ENCODE results near the gene LUZP2. TPM values are rescaled to one million over a fixed set of nuclear protein-coding genes. Genes with fewer than 3 reads are reported as not detected.

The LUZP2 gene
- total and polyA plus RNA-seq, 2 donors (not counting 1 experiment from before 2014, with no cell fraction given) = not detected

- Histone ChIP-seq H3K27ac (ENCODE audit: low read length in 2 of 2) (no peak overlapping the region), H4K20me1 (ENCODE audit: control insufficient read depth, insufficient read depth, low read length, poor library complexity, severe bottlenecking) (no peaks in the 10 kb centered on the region), H3K4me2 (replicated peaks; ENCODE audit: low read depth, low read length, poor library complexity, severe bottlenecking) (no peak overlapping the region), H3K9me3 (ENCODE audit: control extremely low read depth in 1 of 3, control insufficient read depth in 2 of 3, insufficient read depth in 1 of 3, low read length in 2 of 3) (peaks cover 0 to 1% (median 0%) of the 10 kb centered on the region in 3 donors), H3K4me1 (ENCODE audit: control insufficient read depth in 2 of 2, insufficient read depth in 2 of 2, low read length in 2 of 2) (peaks cover 0 to 3% of the 10 kb centered on the region in 2 donors), H3K9ac (ENCODE audit: low read length) (no peak overlapping the region), H2AFZ (ENCODE audit: insufficient read depth, low read depth, low read length, poor library complexity, severe bottlenecking) (no peak overlapping the region), H3K27me3 (replicated peaks in 1 of 4; ENCODE audit: control extremely low read depth in 1 of 4, control insufficient read depth in 3 of 4, insufficient read depth in 4 of 4, low read length in 3 of 4) (no peaks in the 10 kb centered on the region), H3K79me2 (ENCODE audit: control insufficient read depth, insufficient read depth, low read length) (no peaks in the 10 kb centered on the region), H3K4me3 (ENCODE audit: control extremely low read depth in 1 of 5, extremely low read depth in 1 of 5, insufficient read depth in 1 of 5, low read depth in 2 of 5, low read length in 4 of 5) (no peak overlapping the region), H3K36me3 (replicated peaks in 1 of 2; ENCODE audit: control extremely low read depth in 1 of 2, control insufficient read depth in 1 of 2, extremely low read depth in 1 of 2, insufficient read depth in 2 of 2, low read length in 1 of 2) (no peaks in the 10 kb centered on the region)
- Mint-ChIP-seq H3K4me1 (peaks cover 3% of the 10 kb centered on the region), H3K9me3 (ENCODE audit: insufficient read depth) (peaks cover 2% of the 10 kb centered on the region), H3K27me3 (no peaks in the 10 kb centered on the region), H3K27ac (no peak overlapping the region), H3K4me3 (no peak overlapping the region)
- DNase-seq = no peak
- intact Hi-C loops (cut with micrococcal nuclease) = no loop called here
- 97% methylated on average over 2 of the region's 3 CpGs for WGBS (ENCODE audit: insufficient coverage)
- no peak for ATAC-seq (ENCODE audit: low read depth)
- POLR2A ChIA-PET = no interaction called here
- TF ChIP-seq CTCF (IDR thresholded peaks at IDR 0.05) = no peak
- TF ChIP-seq EZH2 (IDR thresholded peaks at IDR 0.05; ENCODE audit: borderline replicate concordance, insufficient read depth, low read depth, low read length, poor library complexity, severe bottlenecking) = no peak
- CTCF ChIA-PET = no interaction called here
Measured at GRCh38 chr11:24759742-24760141, 262.9 kb downstream of the LUZP2 start.

- no peak for DNase-seq
- H3K36me3 ChIP-seq (replicated peaks in 1 of 2; ENCODE audit: control extremely low read depth in 1 of 2, control insufficient read depth in 1 of 2, extremely low read depth in 1 of 2, insufficient read depth in 2 of 2, low read length in 1 of 2) = no peaks in the 10 kb centered on the region
- peaks cover 3% of the 10 kb centered on the region for H3K4me1 Mint-ChIP-seq
Measured at GRCh38 chr11:24760681-24761080, 263.8 kb downstream of the LUZP2 start.

More at GRCh38 chr11:24760681-24761080, 263.8 kb downstream of the LUZP2 start:
- POLR2A ChIA-PET = no interaction called here
- no peaks in the 10 kb centered on the region for H3K9me3 Mint-ChIP-seq (ENCODE audit: insufficient read depth)
- H4K20me1 ChIP-seq (ENCODE audit: control insufficient read depth, insufficient read depth, low read length, poor library complexity, severe bottlenecking) = no peaks in the 10 kb centered on the region
- ATAC-seq (ENCODE audit: low read depth) = no peak
- no peaks in the 10 kb centered on the region for H3K79me2 ChIP-seq (ENCODE audit: control insufficient read depth, insufficient read depth, low read length)
- H3K4me3 ChIP-seq (ENCODE audit: control extremely low read depth in 1 of 5, extremely low read depth in 1 of 5, insufficient read depth in 1 of 5, low read depth in 2 of 5, low read length in 4 of 5) = no peak overlapping the region
- TF ChIP-seq EZH2 (IDR thresholded peaks at IDR 0.05; ENCODE audit: borderline replicate concordance, insufficient read depth, low read depth, low read length, poor library complexity, severe bottlenecking) (no peak), CTCF (IDR thresholded peaks at IDR 0.05) (no peak)
- peaks cover 0 to 3% of the 10 kb centered on the region in 2 donors for H3K4me1 ChIP-seq (ENCODE audit: control insufficient read depth in 2 of 2, insufficient read depth in 2 of 2, low read length in 2 of 2)
- CTCF ChIA-PET = no interaction called here
- H3K27ac Mint-ChIP-seq = no peak overlapping the region
- H3K9me3 ChIP-seq (ENCODE audit: control extremely low read depth in 1 of 3, control insufficient read depth in 2 of 3, insufficient read depth in 1 of 3, low read length in 2 of 3) = peaks cover 0 to 1% (median 0%) of the 10 kb centered on the region in 3 donors
- H3K27me3 ChIP-seq (replicated peaks in 1 of 4; ENCODE audit: control extremely low read depth in 1 of 4, control insufficient read depth in 3 of 4, insufficient read depth in 4 of 4, low read length in 3 of 4) = no peaks in the 10 kb centered on the region
- no peak overlapping the region for H3K27ac ChIP-seq (ENCODE audit: low read length in 2 of 2)
- no peaks in the 10 kb centered on the region for H3K27me3 Mint-ChIP-seq
- H2AFZ ChIP-seq (ENCODE audit: insufficient read depth, low read depth, low read length, poor library complexity, severe bottlenecking) = no peak overlapping the region
- intact Hi-C loops (cut with micrococcal nuclease) = no loop called here
- no peak overlapping the region for H3K9ac ChIP-seq (ENCODE audit: low read length)
- no peak overlapping the region for H3K4me2 ChIP-seq (replicated peaks; ENCODE audit: low read depth, low read length, poor library complexity, severe bottlenecking)
- no peak overlapping the region for H3K4me3 Mint-ChIP-seq
